ENCODE results near the gene JAKMIP3.

JAKMIP3 gene

DNA sequence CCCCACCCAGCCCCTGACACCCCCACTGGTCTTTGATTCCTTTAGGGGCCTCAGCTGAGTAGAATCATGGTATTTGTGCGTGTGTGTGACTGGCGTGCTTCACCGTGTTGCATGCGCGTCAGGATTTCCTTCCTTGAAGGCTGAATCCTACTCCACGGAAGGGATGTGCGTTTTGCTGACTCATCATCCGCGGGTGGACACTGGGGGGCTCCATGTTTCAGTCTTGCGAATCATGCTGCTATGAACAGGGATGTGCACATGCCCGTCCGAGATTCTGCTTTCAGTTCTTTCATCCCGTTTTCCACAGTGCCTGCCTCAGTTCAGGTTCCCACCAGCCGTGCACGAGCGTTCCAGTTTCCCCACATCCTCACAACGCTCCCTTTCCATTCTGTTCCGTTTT is 20.9 kb upstream of the JAKMIP3 start:
- no peak for DNase-seq

DNA sequence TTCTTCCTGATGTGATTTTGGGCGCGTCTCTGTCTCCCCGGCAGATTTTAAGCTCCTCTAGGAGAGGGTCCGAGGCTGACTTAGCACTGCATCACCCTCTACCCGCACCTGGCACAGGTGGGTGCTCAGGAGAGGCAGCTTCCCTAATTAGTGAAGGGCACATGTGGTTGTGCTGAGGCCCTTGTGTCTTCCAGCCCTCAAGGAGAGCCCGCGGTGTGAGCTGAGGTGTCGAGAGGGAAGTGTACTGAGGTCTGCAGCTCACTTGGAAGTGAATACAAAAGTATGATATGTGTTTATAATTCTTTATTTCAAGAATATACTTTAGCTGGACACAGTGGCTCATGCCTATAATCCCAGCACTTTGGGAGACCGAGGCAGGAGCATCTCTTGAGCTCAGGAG is 20.4 kb upstream of the JAKMIP3 start:
- no peak for DNase-seq

GRCh38 chr10:132047575-132048293 is 18.0 kb upstream of the JAKMIP3 start:
- no peak for DNase-seq

DNA sequence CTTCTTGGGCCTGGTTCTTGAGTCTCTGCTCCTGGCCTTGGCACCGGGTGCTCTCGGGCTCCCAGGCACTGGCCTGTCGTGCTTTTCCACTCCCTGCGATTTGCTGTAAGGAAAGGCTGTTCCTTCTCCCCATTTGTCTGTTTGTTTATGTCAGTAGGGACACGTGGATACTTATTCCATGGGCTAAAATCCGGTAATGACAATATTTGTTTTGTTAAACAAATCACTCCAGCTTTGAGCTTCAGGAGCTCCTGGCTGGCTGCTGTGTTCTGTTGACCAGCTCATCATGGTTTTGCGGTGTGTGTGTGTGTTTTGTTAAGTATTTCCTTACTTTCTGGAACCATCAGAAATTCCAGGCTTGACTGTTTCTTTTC is 17.5 kb upstream of the JAKMIP3 start:
- no peak for DNase-seq

DNA sequence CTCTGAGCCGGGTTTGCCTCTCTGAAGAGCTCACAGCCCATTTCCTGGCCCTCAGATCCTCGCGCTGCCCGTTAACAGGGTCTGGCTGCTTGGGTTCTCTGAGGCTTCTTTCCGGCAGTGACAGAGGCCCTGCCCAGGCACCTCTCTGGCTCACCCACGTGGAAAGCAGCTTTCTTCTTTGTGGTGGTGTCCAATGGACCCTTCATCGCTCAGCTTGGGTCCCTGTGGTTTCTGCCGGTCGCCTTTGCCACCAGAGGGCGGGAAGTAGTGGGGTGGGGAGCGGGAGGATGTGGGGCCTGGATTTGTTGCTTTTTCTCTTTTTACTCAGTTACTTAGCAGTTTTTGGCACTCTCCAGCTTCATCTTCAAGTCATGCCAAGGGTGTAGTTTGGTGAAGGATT is 15.6 kb upstream of the JAKMIP3 start:
- no peak for DNase-seq

GRCh38 chr10:132052124-132052523 is 13.6 kb upstream of the JAKMIP3 start:
- no peak for DNase-seq

GRCh38 chr10:132054564-132054963 is 11.2 kb upstream of the JAKMIP3 start:
- no peak for DNase-seq

- DNase-seq, result no peak
These were observed 10.1 kb upstream of the JAKMIP3 start for GRCh38 chr10:132055616-132056015.

GRCh38 chr10:132056663-132057062 is 9.1 kb upstream of the JAKMIP3 start:
- no peak for DNase-seq

GRCh38 chr10:132057191-132057681 is 8.5 kb upstream of the JAKMIP3 start:
- DNase-seq, result no peak

GRCh38 chr10:132058111-132058745 is 7.5 kb upstream of the JAKMIP3 start:
- no peak for DNase-seq

DNA sequence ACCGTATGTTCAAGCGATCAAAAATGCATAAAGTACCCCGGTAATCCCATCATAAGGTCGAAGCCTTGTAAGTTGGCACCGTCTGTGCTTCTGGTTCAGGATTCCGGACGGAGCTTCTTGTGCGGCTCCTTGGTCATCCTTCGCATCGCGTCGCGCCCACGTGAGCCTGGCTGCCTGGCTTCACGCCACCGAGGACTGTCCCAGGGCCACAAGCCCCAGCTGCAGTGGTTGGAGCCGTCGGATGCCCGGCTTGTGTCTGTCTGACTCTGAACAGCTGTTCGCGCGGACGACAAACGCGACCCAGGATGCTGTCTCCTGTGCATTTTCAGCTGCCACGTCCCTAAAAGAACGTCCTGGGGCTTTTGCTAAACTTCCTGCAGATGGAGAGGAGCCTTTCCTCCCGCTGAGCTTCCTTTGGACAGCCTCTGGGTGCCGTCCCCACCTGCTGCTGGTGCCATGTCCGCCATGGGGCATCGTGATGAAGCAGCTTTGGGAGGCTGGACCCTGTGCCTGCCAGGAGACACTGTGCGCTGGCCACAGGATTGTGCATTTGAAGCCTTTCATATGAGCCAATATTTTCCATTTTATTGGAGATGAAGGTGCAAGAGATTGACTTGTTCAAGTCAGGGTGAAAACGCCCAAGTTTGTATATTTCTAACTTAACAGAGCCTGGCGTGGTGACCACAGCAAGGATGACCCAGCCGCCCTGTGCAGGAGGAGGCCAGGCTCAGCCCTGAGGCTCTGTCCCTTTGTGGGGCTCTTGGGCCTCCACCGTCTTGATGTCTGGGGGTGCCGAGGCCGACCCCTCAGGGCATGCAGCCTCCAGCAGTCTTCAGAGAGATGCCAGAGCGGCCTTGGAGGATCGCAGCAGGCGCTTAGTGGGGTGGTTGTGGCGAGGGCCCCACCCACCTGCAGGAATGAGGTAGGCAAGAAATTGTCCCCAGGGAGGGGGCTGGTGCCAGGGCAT is 6.7 kb upstream of the JAKMIP3 start:
- no peak for DNase-seq

DNA sequence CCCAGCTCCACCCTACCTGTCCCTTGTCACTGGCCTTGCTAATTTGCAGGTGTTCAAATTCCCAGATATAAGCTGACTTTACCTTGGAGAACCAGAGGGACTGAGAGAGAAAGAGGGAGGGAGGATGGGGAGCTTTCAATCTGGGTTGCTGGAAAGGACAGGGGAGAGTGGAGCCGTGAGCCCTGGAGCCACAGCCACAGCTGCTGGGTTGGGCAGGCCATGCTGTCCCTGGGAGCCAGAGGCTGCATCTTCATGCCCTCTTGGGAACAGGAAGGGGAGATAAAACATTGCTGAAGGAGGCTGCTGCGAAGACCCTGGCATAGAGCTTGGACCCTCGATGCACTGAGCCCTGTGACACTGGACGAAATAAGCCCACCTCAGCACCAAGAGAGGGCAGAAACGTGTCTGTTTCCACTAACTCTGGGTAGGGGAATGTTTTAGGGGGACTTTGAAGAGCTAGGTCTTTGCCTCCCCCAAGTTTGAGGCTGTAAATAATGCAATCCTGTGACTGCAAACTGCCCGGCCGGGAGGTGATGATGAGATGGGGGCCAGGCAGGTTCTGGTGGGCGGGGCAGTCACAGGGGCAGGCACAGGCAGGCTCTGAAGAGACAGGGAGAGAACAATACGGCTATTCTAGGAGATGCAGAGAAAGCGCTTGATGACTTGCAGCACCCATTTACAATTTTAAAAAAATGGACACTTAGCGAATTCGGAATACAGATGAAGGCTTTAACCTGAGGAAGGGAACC is 5.8 kb upstream of the JAKMIP3 start:
- no peak for DNase-seq

DNA sequence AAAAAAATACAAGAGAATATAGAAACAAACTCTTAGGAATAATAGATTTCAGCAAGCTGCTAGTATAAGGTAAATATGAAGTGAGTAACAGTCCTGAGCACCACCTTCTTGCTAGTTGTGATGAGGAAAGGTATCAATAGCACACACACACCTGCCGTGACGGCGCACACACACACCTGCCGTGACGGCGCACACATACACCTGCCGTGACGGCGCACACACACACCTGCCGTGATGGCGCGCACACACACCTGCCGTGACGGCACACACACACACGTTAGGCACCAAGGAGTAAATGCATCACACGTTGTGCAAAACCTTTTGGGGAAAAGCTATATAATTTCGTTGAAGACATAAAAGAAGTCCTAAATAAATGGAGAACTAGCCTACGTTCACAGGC is 4.7 kb upstream of the JAKMIP3 start:
- no peak for DNase-seq

- no peak for DNase-seq
These were observed 4.3 kb upstream of the JAKMIP3 start for GRCh38 chr10:132061465-132061864.

DNA sequence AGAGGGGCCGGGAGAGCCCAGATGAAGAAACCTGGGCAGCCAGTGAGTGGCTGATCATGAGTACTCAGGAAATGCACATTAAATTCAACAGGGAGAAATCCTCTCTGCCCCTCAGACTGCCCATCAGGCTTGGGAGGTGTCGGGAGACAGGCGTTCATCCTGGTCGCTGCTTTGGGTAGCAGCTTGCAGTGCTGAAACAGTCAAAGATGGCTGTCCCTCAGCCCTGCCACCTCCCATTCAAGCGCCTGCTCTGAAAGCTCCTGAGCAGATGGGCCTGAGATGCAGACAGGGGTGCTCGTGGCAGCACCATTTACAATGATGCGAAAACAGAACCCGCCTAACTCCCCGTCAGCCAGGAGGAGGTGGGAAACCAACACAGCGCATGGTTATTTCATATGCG is 3.6 kb upstream of the JAKMIP3 start:
- DNase-seq, result no peak

GRCh38 chr10:132062641-132063390 is 2.9 kb upstream of the JAKMIP3 start:
- DNase-seq, result no peak

- DNase-seq, result no peak
These were observed 2.3 kb upstream of the JAKMIP3 start for GRCh38 chr10:132063432-132063831.

DNA sequence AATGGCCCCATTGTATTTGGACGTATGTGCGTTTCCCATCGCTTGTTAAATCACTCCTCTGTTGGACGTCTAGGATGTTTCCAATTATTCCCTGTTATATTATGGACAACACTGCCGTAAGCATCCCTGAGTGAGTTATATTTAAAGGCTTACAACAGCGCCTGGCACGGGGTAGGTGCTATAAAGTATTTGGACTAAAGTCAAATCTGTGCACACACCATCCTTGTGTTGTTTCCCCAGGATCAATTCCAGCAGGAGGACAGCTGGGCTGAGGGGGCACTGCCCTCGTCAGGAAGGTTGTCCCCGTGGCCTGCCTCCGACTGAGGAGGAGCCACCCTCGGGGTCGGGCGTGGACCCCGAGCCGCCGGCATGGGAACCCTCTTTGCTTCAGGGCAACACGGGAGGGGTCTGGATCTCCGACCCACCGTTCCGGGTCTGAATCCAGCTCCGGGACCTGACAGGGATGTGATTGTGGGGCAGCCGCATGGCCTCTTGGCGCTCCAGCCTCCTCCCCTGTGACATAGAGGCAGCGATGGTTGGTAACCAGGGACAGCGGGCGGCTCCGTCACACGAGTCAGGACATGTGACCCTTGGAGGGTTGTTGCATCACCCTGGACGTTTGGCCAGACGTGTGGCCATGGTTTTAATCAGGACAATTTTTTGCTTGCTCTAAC is 1.5 kb upstream of the JAKMIP3 start:
- no peak for DNase-seq

- DNase-seq, result no peak
These were observed 842 bp upstream of the JAKMIP3 start for GRCh38 chr10:132064771-132065437.

- DNase-seq, result no peak
These were observed 440 bp downstream of the JAKMIP3 start for GRCh38 chr10:132066186-132066585.

Measured in NCI-H1694 treated with DMSO at 0.1 percent for 48 hours (cell line).